ENCODE measurements around the gene COL5A1.

- TF ChIP-seq CTCF (IDR thresholded peaks at IDR 0.05) (no peak), EZH2 (IDR thresholded peaks at IDR 0.05) (no peak), EZH2phosphoT487 (IDR thresholded peaks at IDR 0.05) (no peak)
Observed at GRCh38 chr9:134774410-134774809, 132.8 kb downstream of the COL5A1 start.
